IMR-90 (cell line): Measurements from ENCODE around the gene TEC.

Experiments
- CEBPB ChIP-seq: IDR thresholded peaks from 2 replicates; pipeline ENCODE4 v1.6.1; 2012; ENCODE audit warnings: low read depth, low read length, improper control_type of control experiment
- CHD1 ChIP-seq: IDR thresholded peaks from 2 replicates; pipeline ENCODE4 v1.6.1; 2012; ENCODE audit warnings: low read depth, low read length, improper control_type of control experiment
- CTCF ChIP-seq: conservative IDR thresholded peaks from 2 replicates; pipeline ENCODE4 v1.5.1; 2012; ENCODE audit warnings: mild to moderate bottlenecking, low read depth, low read length, improper control_type of control experiment
- ELK1 ChIP-seq: fragments of 150-350 bp; IDR thresholded peaks from 2 replicates; pipeline ENCODE4 v1.6.1; 2016; ENCODE audit warnings: low read depth, mild to moderate bottlenecking, low read length, moderate library complexity, borderline replicate concordance
- FOS ChIP-seq: fragments of 150-350 bp; IDR thresholded peaks from 2 replicates; pipeline ENCODE4 v1.6.1; 2016; ENCODE audit warnings: low read depth, low read length
- MAFK ChIP-seq: IDR thresholded peaks from 2 replicates; pipeline ENCODE4 v1.6.1; 2012; ENCODE audit warnings: low read depth, low read length, improper control_type of control experiment
- MAZ ChIP-seq: IDR thresholded peaks from 2 replicates; pipeline ENCODE4 v1.6.1; 2012; ENCODE audit warnings: low read depth, mild to moderate bottlenecking, low read length, improper control_type of control experiment, moderate library complexity, borderline replicate concordance
- MXI1 ChIP-seq: IDR thresholded peaks from 2 replicates; pipeline ENCODE4 v1.6.1; 2012; ENCODE audit warnings: low read depth, mild to moderate bottlenecking, low read length, moderate library complexity, borderline replicate concordance
- POLR2A ChIP-seq: IDR thresholded peaks from 2 replicates; pipeline ENCODE4 v1.6.1; 2012; ENCODE audit warnings: mild to moderate bottlenecking, low read depth, low read length
- RAD21 ChIP-seq: IDR thresholded peaks from 2 replicates; pipeline ENCODE4 v1.6.1; 2012; ENCODE audit warnings: low read length, improper control_type of control experiment
- RCOR1 ChIP-seq: IDR thresholded peaks from 2 replicates; pipeline ENCODE4 v1.6.1; 2012; ENCODE audit warnings: mild to moderate bottlenecking, low read length, improper control_type of control experiment; ENCODE audit not compliant: insufficient replicate concordance
- RFX5 ChIP-seq: IDR thresholded peaks from 2 replicates; pipeline ENCODE4 v1.8.0; 2012; ENCODE audit warnings: low read depth, mild to moderate bottlenecking, low read length, moderate library complexity
- SMC3 ChIP-seq: fragments of 150-350 bp; IDR thresholded peaks from 2 replicates; pipeline ENCODE4 v1.6.1; 2016; ENCODE audit warnings: low read depth, mild to moderate bottlenecking, antibody characterized with exemption, low read length, moderate library complexity
- TF ChIP-seq, protein P1 (sequence below): fragments of 150-350 bp; IDR thresholded peaks from 2 replicates; pipeline ENCODE4 v1.6.1; 2017; ENCODE audit warnings: mild to moderate bottlenecking, antibody characterized with exemption, low read length, low read depth

DNA sequence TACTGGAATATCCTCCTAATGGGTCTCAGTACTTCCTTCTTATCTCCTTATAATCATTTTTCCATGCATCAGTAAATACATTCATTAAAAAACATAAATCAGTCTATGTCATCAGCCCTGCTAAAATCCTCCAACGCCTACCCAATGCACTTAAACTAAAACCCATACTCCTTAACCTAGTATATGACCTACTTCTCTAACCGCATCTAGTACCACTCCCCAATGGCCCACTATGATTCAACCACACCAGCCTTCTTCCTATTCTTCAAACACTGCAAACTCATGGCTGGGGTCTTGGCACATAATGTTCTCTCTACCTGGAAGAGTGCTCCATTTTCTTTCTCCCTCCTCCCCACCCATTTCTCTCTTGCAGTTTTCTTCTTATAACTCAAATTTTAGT, 18.7 kb downstream of the TEC start:
- TF ChIP-seq POLR2A (no peak), CTCF (no peak), MAFK (no peak), CHD1 (no peak), RFX5 (no peak), RAD21 (no peak), CEBPB (no peak), FOS (no peak), RCOR1 (no peak), MXI1 (no peak), MAZ (no peak), SMC3 (no peak), ELK1 (no peak)
- TF ChIP-seq, protein P1, sequence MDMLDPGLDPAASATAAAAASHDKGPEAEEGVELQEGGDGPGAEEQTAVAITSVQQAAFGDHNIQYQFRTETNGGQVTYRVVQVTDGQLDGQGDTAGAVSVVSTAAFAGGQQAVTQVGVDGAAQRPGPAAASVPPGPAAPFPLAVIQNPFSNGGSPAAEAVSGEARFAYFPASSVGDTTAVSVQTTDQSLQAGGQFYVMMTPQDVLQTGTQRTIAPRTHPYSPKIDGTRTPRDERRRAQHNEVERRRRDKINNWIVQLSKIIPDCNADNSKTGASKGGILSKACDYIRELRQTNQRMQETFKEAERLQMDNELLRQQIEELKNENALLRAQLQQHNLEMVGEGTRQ: no peak
